Liver (tissue), 9 donors: ENCODE results near the gene ASCL2. TPM values are rescaled to one million over a fixed set of nuclear protein-coding genes. Genes with fewer than 3 reads are reported as not detected.

ENCODE experiments used
- DNase-seq: peaks from one replicate; pipeline ENCODE4 v3.0.0-alpha.2; 2017; ENCODE audit warnings: low spot score
- H3K27ac ChIP-seq, 2 donors: one replicate each; pipeline ENCODE4 v1.7.0; 2013; ENCODE audit warnings: inconsistent platforms in 2 of 2, low read length in 2 of 2, control low read depth in 1 of 2, low read depth in 1 of 2, mild to moderate bottlenecking in 1 of 2
- H3K27me3 ChIP-seq, 4 donors: one replicate each; pipeline versions ENCODE4 v1.6.1 to v1.7.0; 2013; ENCODE audit warnings: low read length in 3 of 4, inconsistent platforms in 1 of 4, mild to moderate bottlenecking in 1 of 4, moderate library complexity in 1 of 4; ENCODE audit not compliant: control insufficient read depth in 4 of 4, insufficient read depth in 4 of 4
- H3K36me3 ChIP-seq, 4 donors: one replicate each; pipeline versions ENCODE4 v1.6.1 to v1.7.0; 2013; ENCODE audit warnings: low read length in 3 of 4, mild to moderate bottlenecking in 3 of 4, low read depth in 1 of 4, moderate library complexity in 1 of 4; ENCODE audit not compliant: control insufficient read depth in 4 of 4, insufficient read depth in 3 of 4
- H3K4me1 ChIP-seq, 4 donors: one replicate each; pipeline versions ENCODE4 v1.6.1 to v1.7.0; 2013; ENCODE audit warnings: low read length in 3 of 4, mild to moderate bottlenecking in 3 of 4, moderate library complexity in 1 of 4; ENCODE audit not compliant: control insufficient read depth in 4 of 4, insufficient read depth in 4 of 4
- H3K4me3 ChIP-seq, 3 donors: one replicate each; pipeline versions ENCODE4 v1.6.1 to v1.7.0; 2013; ENCODE audit warnings: low read length in 3 of 3, control low read depth in 1 of 3, low read depth in 1 of 3, mild to moderate bottlenecking in 1 of 3
- H3K9ac ChIP-seq, 2 donors: one replicate each; pipeline ENCODE4 v1.7.0; 2013; ENCODE audit warnings: low read length in 2 of 2, mild to moderate bottlenecking in 2 of 2, moderate library complexity in 2 of 2, control low read depth in 1 of 2, low read depth in 1 of 2
- H3K9me3 ChIP-seq, 4 donors: one replicate each; pipeline versions ENCODE4 v1.6.1 to v1.7.0; 2013; ENCODE audit warnings: low read length in 3 of 4; ENCODE audit not compliant: control insufficient read depth in 4 of 4
- ATF3 ChIP-seq: IDR thresholded peaks from 2 replicates; pipeline ENCODE4 v1.6.1; 2016; ENCODE audit warnings: antibody characterized with exemption
- FOXA1 ChIP-seq: IDR thresholded peaks from 2 replicates; pipeline ENCODE4 v1.6.1; 2016; ENCODE audit warnings: antibody characterized with exemption
- FOXA2 ChIP-seq: IDR thresholded peaks from 2 replicates; pipeline ENCODE4 v1.6.1; 2016; ENCODE audit warnings: antibody characterized with exemption
- GABPA ChIP-seq, 2 donors: IDR thresholded peaks in 1 of 2; conservative IDR thresholded peaks in 1 of 2; 2 replicates each; pipeline ENCODE4 v1.6.1; 2016; ENCODE audit warnings: antibody characterized with exemption in 2 of 2, mild to moderate bottlenecking in 1 of 2, moderate library complexity in 1 of 2
- HNF4A ChIP-seq, 2 donors: conservative IDR thresholded peaks; 2 replicates each; pipeline ENCODE4 v1.6.1; 2016; ENCODE audit warnings: antibody characterized with exemption in 2 of 2, mild to moderate bottlenecking in 2 of 2
- HNF4G ChIP-seq: IDR thresholded peaks from 2 replicates; pipeline ENCODE4 v1.6.1; 2016; ENCODE audit warnings: antibody characterized with exemption
- JUND ChIP-seq, 2 donors: IDR thresholded peaks; 2 replicates each; pipeline ENCODE4 v1.6.1; 2016; ENCODE audit warnings: antibody characterized with exemption in 2 of 2
- NR2F2 ChIP-seq: IDR thresholded peaks from 2 replicates; pipeline ENCODE4 v1.6.1; 2016; ENCODE audit warnings: antibody characterized with exemption
- RAD21 ChIP-seq, 2 donors: IDR thresholded peaks; 2 replicates each; pipeline ENCODE4 v1.6.1; 2016; ENCODE audit warnings: antibody characterized with exemption in 2 of 2, mild to moderate bottlenecking in 2 of 2
- RXRA ChIP-seq, 2 donors: IDR thresholded peaks; 2 replicates each; pipeline ENCODE4 v1.6.1; 2017 to 2018; ENCODE audit warnings: antibody characterized with exemption in 2 of 2, mild to moderate bottlenecking in 1 of 2
- SP1 ChIP-seq: IDR thresholded peaks from 2 replicates; pipeline ENCODE4 v1.6.1; 2018; ENCODE audit warnings: antibody characterized with exemption, mild to moderate bottlenecking
- TAF1 ChIP-seq: conservative IDR thresholded peaks from 2 replicates; pipeline ENCODE4 v1.6.1; 2016; ENCODE audit warnings: antibody characterized with exemption, mild to moderate bottlenecking
- YY1 ChIP-seq: IDR thresholded peaks from 2 replicates; pipeline ENCODE4 v1.6.1; 2016; ENCODE audit warnings: antibody characterized with exemption, mild to moderate bottlenecking
- ZBTB33 ChIP-seq: IDR thresholded peaks from 2 replicates; pipeline ENCODE4 v1.6.1; 2016; ENCODE audit warnings: antibody characterized with exemption
- WGBS: extraction: QIAGEN DNeasy Blood & Tissue Kit; methylation state at CpG from one replicate; pipeline ENCODE4 v1.1.7; 2013; 5-methylcytosine and 5-hydroxymethylcytosine counted together
- polyA plus RNA-seq, 2 donors: library from polyadenylated mRNA; stranded (reverse) in 1 of 2; unstranded in 1 of 2; fragments of 200-250 nt in 1 of 2; fragments of >200 nt in 1 of 2; fragmentation: Nextera tagmentation in 1 of 2; extraction: Ambion mirVana in 1 of 2; gene quantifications; one replicate each; pipeline versions ENCODE4 v1.2.1 to v1.2.3, GENCODE V29; 2013 to 2015
- total RNA-seq, 2 donors: library from RNA; depleted of rRNA; stranded (reverse); fragments of >200 nt; gene quantifications; one replicate each; pipeline ENCODE4 v1.2.3, GENCODE V29; 2014
- donor health status: healthy.
- donor health status: healthy.
- donor health status: healthy.
- donor health status: healthy.
- donor health status: healthy.

Gene ASCL2
- total and polyA plus RNA-seq, 4 donors, result 0.17 to 0.47 (median 0.32) TPM

- Histone ChIP-seq H3K9ac (no peak overlapping the region), H3K9me3 (no peaks in the 10 kb centered on the region), H3K27ac (no peak overlapping the region), H3K36me3 (no peaks in the 10 kb centered on the region), H3K4me3 (no peak overlapping the region), H3K27me3 (no peaks in the 10 kb centered on the region), H3K4me1 (peaks cover 9 to 23% (median 14%) of the 10 kb centered on the region in 4 donors)
- peak; percentile 41 for DNase-seq
- TF ChIP-seq HNF4G (no peak), RAD21 (IDR thresholded peaks at IDR 0.05) (no peak)
- WGBS, result 90% methylated on average over 25 of the region's 25 CpGs
Measured at GRCh38 chr11:2315395-2316168, 45.2 kb upstream of the ASCL2 start.

GRCh38 chr11:2314525-2315394 lies 44.4 kb upstream of the ASCL2 start:
- H3K4me1 ChIP-seq, result peaks cover 5 to 15% (median 7%) of the 10 kb centered on the region in 4 donors
- H3K27me3 ChIP-seq, result no peaks in the 10 kb centered on the region
- DNase-seq, result peak; percentile 78
- H3K9me3 ChIP-seq, result no peaks in the 10 kb centered on the region
- H3K27ac ChIP-seq, result peak overlapping the region; percentile 16 to 56
- TF ChIP-seq RAD21 (IDR thresholded peaks at IDR 0.05), result peak in 1 of 2 donors; percentile 11
- no peak for TF ChIP-seq HNF4A (conservative IDR thresholded peaks at IDR 0.05)
- H3K4me3 ChIP-seq, result no peak overlapping the region
- no peak overlapping the region for H3K9ac ChIP-seq
- WGBS, result 51% methylated on average over 16 of the region's 16 CpGs
- no peaks in the 10 kb centered on the region for H3K36me3 ChIP-seq

GRCh38 chr11:2314136-2314524 lies 43.7 kb upstream of the ASCL2 start:
- no peak overlapping the region for H3K27ac ChIP-seq
- no peak overlapping the region for H3K4me3 ChIP-seq
- no peaks in the 10 kb centered on the region for H3K9me3 ChIP-seq
- H3K9ac ChIP-seq, result no peak overlapping the region
- no peaks in the 10 kb centered on the region for H3K27me3 ChIP-seq
- DNase-seq, result peak; percentile 40
- peaks cover 3 to 13% (median 6%) of the 10 kb centered on the region in 4 donors for H3K4me1 ChIP-seq
- no peaks in the 10 kb centered on the region for H3K36me3 ChIP-seq
- TF ChIP-seq YY1 (no peak), NR2F2 (no peak), GABPA (IDR thresholded peaks at IDR 0.05 in 1 of 2, conservative IDR thresholded peaks at IDR 0.05 in 1 of 2) (no peak), SP1 (no peak)
- 92% methylated on average over 7 of the region's 7 CpGs for WGBS

GRCh38 chr11:2313051-2313951 lies 42.9 kb upstream of the ASCL2 start:
- Histone ChIP-seq H3K9me3 (no peaks in the 10 kb centered on the region), H3K27me3 (no peaks in the 10 kb centered on the region), H3K27ac (no peak overlapping the region), H3K9ac (no peak overlapping the region), H3K36me3 (no peaks in the 10 kb centered on the region), H3K4me1 (peaks cover 3 to 13% (median 6%) of the 10 kb centered on the region in 4 donors), H3K4me3 (no peak overlapping the region)
- peak; percentile 50 for DNase-seq
- WGBS, result 93% methylated on average over 34 of the region's 34 CpGs
- TF ChIP-seq FOXA1, result no peak
- no peak for TF ChIP-seq SP1
- no peak for TF ChIP-seq ZBTB33
- TF ChIP-seq RAD21 (IDR thresholded peaks at IDR 0.05), result no peak
- TF ChIP-seq TAF1, result no peak
- TF ChIP-seq HNF4A (conservative IDR thresholded peaks at IDR 0.05), result no peak
- TF ChIP-seq NR2F2, result no peak
- no peak for TF ChIP-seq GABPA (IDR thresholded peaks at IDR 0.05 in 1 of 2, conservative IDR thresholded peaks at IDR 0.05 in 1 of 2)
- no peak for TF ChIP-seq ATF3
- no peak for TF ChIP-seq RXRA (IDR thresholded peaks at IDR 0.05)
- no peak for TF ChIP-seq FOXA2
- TF ChIP-seq JUND (IDR thresholded peaks at IDR 0.05), result no peak
